ENCODE measurements around the gene BTNL9. TPM values are rescaled to one million over a fixed set of nuclear protein-coding genes. Genes with fewer than 3 reads are reported as not detected.

Gene BTNL9
- total RNA-seq, 4 donors from 2014 or later = 7.5 to 18.6 (median 15.0) TPM

DNA sequence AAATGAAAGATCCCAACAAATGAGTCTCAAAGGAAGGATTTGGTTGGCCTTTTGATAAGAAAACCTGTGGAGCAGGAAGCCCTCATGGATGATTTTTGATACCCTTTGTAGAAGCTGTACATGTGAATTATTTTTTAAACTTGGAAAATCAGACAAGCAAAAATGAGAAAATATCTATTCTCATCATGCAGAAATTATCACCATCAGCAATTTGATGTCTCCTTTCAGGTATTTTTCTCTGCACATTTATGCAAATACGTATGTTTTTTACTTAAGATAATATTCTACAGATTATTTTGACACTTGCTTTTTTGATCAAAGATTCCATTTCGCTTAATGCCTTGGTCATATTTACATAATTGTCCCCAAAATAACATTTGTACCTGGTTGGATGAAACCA, 7.2 kb downstream of the BTNL9 start:
- Histone ChIP-seq H3K36me3 (no peaks in the 10 kb centered on the region), H3K4me3 (no peak overlapping the region), H3K9me3 (no peaks in the 10 kb centered on the region), H3K27ac (no peak overlapping the region), H3K27me3 (peaks cover 79% of the 10 kb centered on the region), H3K4me1 (peaks cover 0 to 7% (median 0%) of the 10 kb centered on the region in 3 donors)
- no peak for TF ChIP-seq POLR2A (IDR thresholded peaks at IDR 0.05)
- no peak for TF ChIP-seq POLR2AphosphoS5 (IDR thresholded peaks at IDR 0.05)
- TF ChIP-seq CTCF (IDR thresholded peaks at IDR 0.05) = no peak
- no peak for TF ChIP-seq EP300 (IDR thresholded peaks at IDR 0.05)
- WGBS, 2 donors (ENCODE audit: low coverage in 1 of 2) = 61 to 76% methylated on average over 2 of the region's 2 CpGs
- ATAC-seq = no peak

DNA sequence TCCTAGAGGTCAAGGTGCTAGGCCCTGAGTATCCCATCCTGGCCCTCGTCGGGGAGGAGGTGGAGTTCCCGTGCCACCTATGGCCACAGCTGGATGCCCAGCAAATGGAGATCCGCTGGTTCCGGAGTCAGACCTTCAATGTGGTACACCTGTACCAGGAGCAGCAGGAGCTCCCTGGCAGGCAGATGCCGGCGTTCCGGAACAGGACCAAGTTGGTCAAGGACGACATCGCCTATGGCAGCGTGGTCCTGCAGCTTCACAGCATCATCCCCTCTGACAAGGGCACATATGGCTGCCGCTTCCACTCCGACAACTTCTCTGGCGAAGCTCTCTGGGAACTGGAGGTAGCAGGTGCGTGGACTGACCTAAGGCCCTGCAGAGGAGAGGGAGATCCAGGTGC, 7.9 kb downstream of the BTNL9 start:
- H3K4me1 ChIP-seq = peaks cover 0 to 14% (median 3%) of the 10 kb centered on the region in 3 donors
- TF ChIP-seq POLR2AphosphoS5 (IDR thresholded peaks at IDR 0.05) (no peak), CTCF (IDR thresholded peaks at IDR 0.05) (no peak), EP300 (IDR thresholded peaks at IDR 0.05) (no peak), POLR2A (IDR thresholded peaks at IDR 0.05) (no peak)
- no peaks in the 10 kb centered on the region for H3K36me3 ChIP-seq
- no peak for ATAC-seq
- H3K4me3 ChIP-seq = no peak overlapping the region
- H3K9me3 ChIP-seq = no peaks in the 10 kb centered on the region
- 80 to 90% methylated on average over 1 to 4 of the region's 15 CpGs for WGBS, 2 donors (ENCODE audit: low coverage in 1 of 2)
- peaks cover 80% of the 10 kb centered on the region for H3K27me3 ChIP-seq
- H3K27ac ChIP-seq = no peak overlapping the region

GRCh38 chr5:181050016-181050415, 9.9 kb downstream of the BTNL9 start:
- 96 to 100% methylated on average over 3 to 4 of the region's 5 CpGs for WGBS, 2 donors (ENCODE audit: low coverage in 1 of 2)
- Histone ChIP-seq H3K9me3 (no peaks in the 10 kb centered on the region), H3K27me3 (peaks cover 94% of the 10 kb centered on the region), H3K4me1 (peaks cover 0 to 25% (median 12%) of the 10 kb centered on the region in 3 donors), H3K27ac (no peak overlapping the region), H3K4me3 (no peak overlapping the region), H3K36me3 (no peaks in the 10 kb centered on the region)
- TF ChIP-seq POLR2A (IDR thresholded peaks at IDR 0.05) = no peak
- no peak for TF ChIP-seq CTCF (IDR thresholded peaks at IDR 0.05)
- no peak for TF ChIP-seq POLR2AphosphoS5 (IDR thresholded peaks at IDR 0.05)
- no peak for TF ChIP-seq EP300 (IDR thresholded peaks at IDR 0.05)
- no peak for ATAC-seq

GRCh38 chr5:181051841-181052671, 12.0 kb downstream of the BTNL9 start:
- peaks cover 98% of the 10 kb centered on the region for H3K27me3 ChIP-seq
- H3K4me3 ChIP-seq = peak overlapping the region in 1 of 2 donors; percentile 58
- TF ChIP-seq POLR2A (IDR thresholded peaks at IDR 0.05) (no peak), CTCF (IDR thresholded peaks at IDR 0.05) (no peak), EP300 (IDR thresholded peaks at IDR 0.05) (no peak), POLR2AphosphoS5 (IDR thresholded peaks at IDR 0.05) (no peak)
- WGBS, 2 donors (ENCODE audit: low coverage in 1 of 2) = 12% methylated on average over 9 to 27 of the region's 27 CpGs
- no peaks in the 10 kb centered on the region for H3K9me3 ChIP-seq
- no peaks in the 10 kb centered on the region for H3K36me3 ChIP-seq
- ATAC-seq = no peak
- H3K27ac ChIP-seq = no peak overlapping the region
- H3K4me1 ChIP-seq = peaks cover 0 to 25% (median 12%) of the 10 kb centered on the region in 3 donors
